ENCODE results near the gene MIOS. TPM values are rescaled to one million over a fixed set of nuclear protein-coding genes. Genes with fewer than 3 reads are reported as not detected.

MIOS gene
- total and polyA plus RNA-seq, 2 of the 8 experiments (the other 6 are each of a cell fraction or from before 2014, with no cell fraction given), result 15.5 to 50.7 TPM

GRCh38 chr7:7524121-7524520 lies 42.6 kb upstream of the MIOS start (continued):
- TF ChIP-seq MAX (IDR thresholded peaks at IDR 0.05), result no peak
- TF ChIP-seq BCL11A (IDR thresholded peaks at IDR 0.05; ENCODE audit: low read depth in 2 of 2, low read length in 2 of 2), result no peak
- no peak for TF ChIP-seq KDM5A (IDR thresholded peaks at IDR 0.05; ENCODE audit: low read length)
- TF ChIP-seq JUN (IDR thresholded peaks at IDR 0.05; ENCODE audit: low read depth, low read length), result no peak
- TF ChIP-seq RAD21 (IDR thresholded peaks at IDR 0.05 in 1 of 2, conservative IDR thresholded peaks at IDR 0.05 in 1 of 2; ENCODE audit: low read depth in 2 of 2, low read length in 2 of 2), result no peak

All from H1 (cell line).